Measurements from ENCODE around the gene OSMR. TPM values are rescaled to one million over a fixed set of nuclear protein-coding genes. Genes with fewer than 3 reads are reported as not detected.
A peak's percentile ranks its signal among the peaks of the same experiment; 100 is the strongest.

OSMR gene
- total RNA-seq, 1 donor from 2014 or later = 0.19 TPM

- peaks cover 1% of the 10 kb centered on the region for H3K36me3 Mint-ChIP-seq (ENCODE audit: insufficient read depth)
- no peaks in the 10 kb centered on the region for H3K4me1 Mint-ChIP-seq (ENCODE audit: low read depth)
- no peak for TF ChIP-seq CTCF (IDR thresholded peaks at IDR 0.05; ENCODE audit: unreplicated experiment)
- H3K27ac Mint-ChIP-seq = no peak overlapping the region
- H3K4me3 Mint-ChIP-seq (ENCODE audit: low read depth) = no peak overlapping the region
- no peaks in the 10 kb centered on the region for H3K9me3 Mint-ChIP-seq (ENCODE audit: low read depth)
- H3K27me3 Mint-ChIP-seq = no peaks in the 10 kb centered on the region
- no peak for DNase-seq (ENCODE audit: low spot score, unreplicated experiment)
Measured at GRCh38 chr5:38931731-38932130, 85.9 kb downstream of the OSMR start.

GRCh38 chr5:38932854-38933408 lies 87.1 kb downstream of the OSMR start:
- Mint-ChIP-seq H3K27me3 (no peaks in the 10 kb centered on the region), H3K4me1 (ENCODE audit: low read depth) (no peaks in the 10 kb centered on the region), H3K36me3 (ENCODE audit: insufficient read depth) (peaks cover 3% of the 10 kb centered on the region), H3K9me3 (ENCODE audit: low read depth) (no peaks in the 10 kb centered on the region), H3K4me3 (ENCODE audit: low read depth) (no peak overlapping the region), H3K27ac (peak overlapping the region; percentile 0)
- no peak for DNase-seq (ENCODE audit: low spot score, unreplicated experiment)
- no peak for TF ChIP-seq CTCF (IDR thresholded peaks at IDR 0.05; ENCODE audit: unreplicated experiment)

- H3K9me3 Mint-ChIP-seq (ENCODE audit: low read depth) = no peaks in the 10 kb centered on the region
- H3K4me1 Mint-ChIP-seq (ENCODE audit: low read depth) = no peaks in the 10 kb centered on the region
- H3K4me3 Mint-ChIP-seq (ENCODE audit: low read depth) = no peak overlapping the region
- H3K27me3 Mint-ChIP-seq = no peaks in the 10 kb centered on the region
- H3K27ac Mint-ChIP-seq = no peak overlapping the region
- peaks cover 5% of the 10 kb centered on the region for H3K36me3 Mint-ChIP-seq (ENCODE audit: insufficient read depth)
- no peak for DNase-seq (ENCODE audit: low spot score, unreplicated experiment)
- no peak for TF ChIP-seq CTCF (IDR thresholded peaks at IDR 0.05; ENCODE audit: unreplicated experiment)
Measured at GRCh38 chr5:38935437-38935836, 89.6 kb downstream of the OSMR start.

GRCh38 chr5:38936269-38936668 lies 90.5 kb downstream of the OSMR start:
- Mint-ChIP-seq H3K9me3 (ENCODE audit: low read depth) (no peaks in the 10 kb centered on the region), H3K36me3 (ENCODE audit: insufficient read depth) (peaks cover 5% of the 10 kb centered on the region), H3K4me3 (ENCODE audit: low read depth) (no peak overlapping the region), H3K27me3 (no peaks in the 10 kb centered on the region), H3K4me1 (ENCODE audit: low read depth) (no peaks in the 10 kb centered on the region), H3K27ac (no peak overlapping the region)
- TF ChIP-seq CTCF (IDR thresholded peaks at IDR 0.05; ENCODE audit: unreplicated experiment) = no peak
- DNase-seq (ENCODE audit: low spot score, unreplicated experiment) = no peak

GRCh38 chr5:38938424-38938823 lies 92.6 kb downstream of the OSMR start:
- no peak for DNase-seq (ENCODE audit: low spot score, unreplicated experiment)
- H3K9me3 Mint-ChIP-seq (ENCODE audit: low read depth) = no peaks in the 10 kb centered on the region
- no peak overlapping the region for H3K27ac Mint-ChIP-seq

More at GRCh38 chr5:38938424-38938823, 92.6 kb downstream of the OSMR start:
- Mint-ChIP-seq H3K4me1 (ENCODE audit: low read depth) (no peaks in the 10 kb centered on the region), H3K36me3 (ENCODE audit: insufficient read depth) (peaks cover 10% of the 10 kb centered on the region), H3K4me3 (ENCODE audit: low read depth) (no peak overlapping the region), H3K27me3 (no peaks in the 10 kb centered on the region)
- TF ChIP-seq CTCF (IDR thresholded peaks at IDR 0.05; ENCODE audit: unreplicated experiment) = no peak

All from progenitor cell of endocrine pancreas (in vitro differentiated cells).